ENCODE results near the gene SLC5A9. TPM values are rescaled to one million over a fixed set of nuclear protein-coding genes. Genes with fewer than 3 reads are reported as not detected.
"Not testable (repeated sequence)": the region's sequence is repeated elsewhere in the genome, so short reads cannot be mapped to it uniquely, and the experiment has no call there.

The SLC5A9 gene
- total RNA-seq, 2 donors from 2014 or later = 0.28 to 0.67 TPM

DNA sequence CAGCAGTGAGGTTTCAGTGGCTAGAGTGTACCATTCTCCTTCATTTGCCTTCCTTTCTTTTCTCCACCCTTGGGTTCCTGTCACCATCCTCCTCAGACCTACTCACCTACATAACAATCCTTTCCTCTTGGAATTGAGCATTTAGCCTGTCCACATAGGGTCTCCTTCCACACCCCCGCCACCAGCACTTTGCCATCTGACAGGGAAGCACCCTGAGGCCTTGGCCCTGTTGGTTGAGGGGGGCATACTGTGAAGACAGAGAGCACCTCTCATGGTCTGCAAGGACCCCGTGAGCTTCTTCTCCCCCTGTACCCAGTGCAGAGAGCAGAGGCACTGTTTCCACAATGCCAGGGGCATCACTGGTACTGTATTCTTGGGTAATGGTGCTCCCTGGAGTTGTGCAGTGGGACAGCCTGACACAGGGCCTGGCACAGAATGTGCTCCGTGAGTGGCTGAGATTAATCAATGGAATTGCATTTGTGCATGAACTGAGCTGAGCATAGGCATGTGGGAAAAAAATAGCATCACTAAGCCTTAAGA, 14.9 kb upstream of the SLC5A9 start:
- no peak for DNase-seq (ENCODE audit: low spot score)
- intact Hi-C loops (cut with DNase I) = loop anchor here (10.0 kb wide), 3 partner anchors 93 to 463 kb away; no protein-coding TSS in a partner anchor

DNA sequence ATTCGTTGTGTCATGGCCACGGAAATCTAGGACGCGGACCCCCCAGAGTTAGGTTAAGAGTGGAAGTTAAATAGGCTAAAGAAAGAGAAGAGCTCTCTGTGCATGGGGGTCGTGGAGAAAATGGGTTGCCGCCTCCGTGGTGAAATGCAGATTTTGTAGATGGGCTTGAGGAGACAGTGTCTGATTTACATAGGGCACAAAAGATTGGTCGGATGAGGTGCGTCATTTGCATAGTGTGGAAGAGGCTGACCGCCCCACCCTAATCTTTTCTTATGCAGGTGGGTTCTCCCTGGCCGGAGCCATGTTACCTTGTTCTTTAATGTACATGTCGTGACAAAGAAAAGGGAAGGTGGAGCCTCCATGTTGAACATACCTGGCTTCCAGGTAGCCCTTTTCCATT, 14.3 kb upstream of the SLC5A9 start:
- intact Hi-C loops (cut with DNase I) = loop anchor here (10.0 kb wide), 3 partner anchors 93 to 463 kb away; no protein-coding TSS in a partner anchor
- no peak for DNase-seq (ENCODE audit: low spot score)

DNA sequence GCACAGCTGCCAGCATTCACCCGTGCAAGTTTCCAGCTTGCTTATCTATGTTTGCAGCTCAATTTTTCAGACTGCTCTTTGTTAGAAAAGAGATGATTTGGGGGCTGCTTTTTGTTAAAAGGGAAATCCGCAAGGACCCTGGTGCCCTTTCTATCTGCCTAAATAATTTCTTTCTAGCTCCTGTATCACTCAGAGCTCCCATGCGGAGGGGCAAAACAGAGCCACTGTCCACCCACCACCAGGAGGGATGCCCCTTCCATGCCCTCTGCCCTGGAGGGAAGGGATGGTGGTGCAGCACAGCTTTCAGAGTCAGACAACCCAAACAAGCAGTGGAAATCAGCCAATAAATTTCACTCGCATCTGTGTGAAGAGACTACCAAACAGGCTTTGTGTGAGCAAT, 13.9 kb upstream of the SLC5A9 start:
- DNase-seq (ENCODE audit: low spot score) = no peak
- intact Hi-C loops (cut with DNase I) = loop anchor here (10.0 kb wide), 3 partner anchors 94 to 464 kb away; no protein-coding TSS in a partner anchor

GRCh38 chr1:48213462-48213861, 9.1 kb upstream of the SLC5A9 start:
- intact Hi-C loops (cut with DNase I); DNase-seq (ENCODE audit: low spot score): not testable (repeated sequence)

DNA sequence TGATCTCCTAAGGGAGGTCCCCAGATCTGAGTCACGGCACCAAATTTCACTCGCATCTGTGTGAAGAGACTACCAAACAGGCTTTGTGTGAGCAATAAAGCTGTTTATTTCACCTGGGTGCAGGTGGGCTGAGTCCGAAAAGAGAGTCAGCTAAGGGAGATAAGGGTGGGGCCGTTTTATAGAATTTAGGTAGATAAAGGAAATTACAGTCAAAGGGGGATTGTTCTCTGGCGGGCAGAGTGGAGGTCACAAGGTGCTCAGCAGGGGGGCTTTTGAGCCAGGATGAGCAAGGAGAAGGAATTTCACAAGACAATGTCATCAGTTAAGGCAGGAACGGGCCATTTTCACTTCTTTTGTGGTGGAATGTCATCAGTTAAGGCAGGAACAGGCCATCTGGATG, 8.2 kb upstream of the SLC5A9 start:
- intact Hi-C loops (cut with DNase I); DNase-seq (ENCODE audit: low spot score): not testable (repeated sequence)

GRCh38 chr1:48214820-48215219, 7.7 kb upstream of the SLC5A9 start:
- intact Hi-C loops (cut with DNase I) = no loop called here
- no peak for DNase-seq (ENCODE audit: low spot score)

DNA sequence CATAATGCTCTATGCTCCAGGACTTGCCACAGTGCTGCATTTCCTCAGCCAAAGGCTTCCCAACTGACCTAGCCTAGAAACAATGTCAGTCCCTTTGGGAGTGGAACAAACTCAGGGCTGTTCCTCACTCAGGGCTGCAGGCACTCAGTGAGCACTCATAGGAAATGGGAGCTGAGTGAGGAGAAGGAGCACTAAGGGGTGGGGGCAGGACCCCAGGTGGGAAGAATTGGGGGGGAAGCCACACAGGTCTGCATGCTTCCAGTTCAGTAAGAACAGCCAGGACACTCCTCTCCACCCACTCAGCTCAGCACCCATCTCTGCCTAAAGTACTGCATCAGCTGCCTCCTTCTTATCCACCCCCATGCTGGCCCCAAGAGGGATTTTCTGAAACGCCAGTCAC, 7.3 kb upstream of the SLC5A9 start:
- intact Hi-C loops (cut with DNase I) = no loop called here

GRCh38 chr1:48215889-48216288, 6.6 kb upstream of the SLC5A9 start:
- no peak for DNase-seq (ENCODE audit: low spot score)
- intact Hi-C loops (cut with DNase I) = no loop called here

More for the DNA sequence above, 7.3 kb upstream of the SLC5A9 start:
- no peak for DNase-seq (ENCODE audit: low spot score)

DNA sequence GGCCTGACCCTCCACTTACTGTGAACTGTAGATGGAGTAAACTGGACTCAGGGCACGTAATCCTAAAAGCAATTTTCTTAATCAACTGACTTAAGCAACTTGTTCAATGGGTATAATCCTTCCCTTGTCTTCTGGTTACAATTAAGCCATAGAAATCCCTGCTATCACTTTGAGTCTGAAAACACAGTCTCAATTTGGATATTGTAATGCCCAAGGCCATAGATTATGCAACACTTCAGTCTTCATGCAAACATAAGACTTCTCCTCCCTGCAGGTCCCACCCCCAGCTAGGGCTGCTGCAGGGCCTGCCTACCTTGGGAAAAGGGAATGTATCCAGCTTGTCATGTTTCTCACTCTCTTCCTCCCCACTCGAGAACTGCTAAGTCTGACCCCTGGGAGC, 6.2 kb upstream of the SLC5A9 start:
- intact Hi-C loops (cut with DNase I) = no loop called here
- no peak for DNase-seq (ENCODE audit: low spot score)

GRCh38 chr1:48216941-48217340, 5.6 kb upstream of the SLC5A9 start:
- intact Hi-C loops (cut with DNase I) = no loop called here
- DNase-seq (ENCODE audit: low spot score) = no peak

- intact Hi-C loops (cut with DNase I) = no loop called here
- DNase-seq (ENCODE audit: low spot score) = no peak
Observed at GRCh38 chr1:48217856-48218255, 4.7 kb upstream of the SLC5A9 start.

GRCh38 chr1:48219803-48220202, 2.7 kb upstream of the SLC5A9 start:
- DNase-seq (ENCODE audit: low spot score) = no peak
- intact Hi-C loops (cut with DNase I) = loop anchor here in 1 of 2 donors (1.0 kb wide), 1 partner anchor 18 kb away; no protein-coding TSS in a partner anchor

- intact Hi-C loops (cut with DNase I) = no loop called here
- no peak for DNase-seq (ENCODE audit: low spot score)
Observed at GRCh38 chr1:48221122-48221521, 1.4 kb upstream of the SLC5A9 start.

- intact Hi-C loops (cut with DNase I) = no loop called here
- DNase-seq (ENCODE audit: low spot score) = no peak
Observed at GRCh38 chr1:48221657-48222056, 859 bp upstream of the SLC5A9 start.

DNA sequence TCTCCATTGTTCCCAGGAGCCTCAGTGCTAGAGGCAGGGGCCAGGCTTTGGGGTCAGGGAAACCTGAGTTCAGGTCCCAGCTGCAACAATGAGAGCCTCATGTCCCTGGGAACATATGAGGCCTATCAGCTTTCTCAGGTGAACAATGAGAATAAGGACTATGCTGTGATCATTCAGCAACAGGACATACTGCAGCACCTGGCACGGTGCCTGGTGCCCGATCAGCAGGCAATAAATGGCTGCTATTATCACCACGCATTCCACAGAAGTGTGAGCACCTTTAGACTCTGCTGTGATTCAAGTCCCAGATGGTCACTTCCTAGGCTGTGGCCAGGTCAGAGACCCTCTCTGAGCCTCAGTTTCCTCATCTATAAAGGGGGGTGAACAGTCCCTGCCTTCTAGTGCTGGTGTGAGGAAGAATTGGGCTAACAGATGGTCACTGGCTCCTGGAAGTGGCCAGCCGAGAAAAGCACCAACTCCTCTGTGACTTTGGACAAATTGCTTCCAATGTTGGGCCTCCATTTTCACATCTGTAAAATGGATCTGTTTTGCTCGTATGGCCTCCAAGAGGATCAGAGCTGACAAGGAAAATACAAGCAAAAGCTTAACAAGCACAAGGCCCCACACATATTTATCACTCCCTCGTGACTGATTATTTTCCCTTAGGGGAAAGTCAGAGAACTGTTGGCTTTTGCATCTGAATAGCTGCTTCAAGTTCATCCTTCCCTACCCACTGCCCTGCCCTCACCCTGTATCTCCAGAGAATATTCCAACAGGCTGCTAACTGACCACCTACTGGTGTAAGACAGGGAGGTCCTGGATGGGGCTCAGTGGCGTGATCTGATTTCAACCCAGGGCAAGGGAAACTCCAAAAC, 1.1 kb downstream of the SLC5A9 start:
- DNase-seq (ENCODE audit: low spot score) = no peak
- intact Hi-C loops (cut with DNase I) = no loop called here

- no peak for DNase-seq (ENCODE audit: low spot score)
- intact Hi-C loops (cut with DNase I) = no loop called here
Observed at GRCh38 chr1:48224791-48225190, 2.3 kb downstream of the SLC5A9 start.

- intact Hi-C loops (cut with DNase I) = no loop called here
- DNase-seq (ENCODE audit: low spot score) = no peak
Observed at GRCh38 chr1:48225579-48225978, 3.1 kb downstream of the SLC5A9 start.

- no peak for DNase-seq (ENCODE audit: low spot score)
- intact Hi-C loops (cut with DNase I) = no loop called here
Observed at GRCh38 chr1:48227165-48228013, 4.9 kb downstream of the SLC5A9 start.

DNA sequence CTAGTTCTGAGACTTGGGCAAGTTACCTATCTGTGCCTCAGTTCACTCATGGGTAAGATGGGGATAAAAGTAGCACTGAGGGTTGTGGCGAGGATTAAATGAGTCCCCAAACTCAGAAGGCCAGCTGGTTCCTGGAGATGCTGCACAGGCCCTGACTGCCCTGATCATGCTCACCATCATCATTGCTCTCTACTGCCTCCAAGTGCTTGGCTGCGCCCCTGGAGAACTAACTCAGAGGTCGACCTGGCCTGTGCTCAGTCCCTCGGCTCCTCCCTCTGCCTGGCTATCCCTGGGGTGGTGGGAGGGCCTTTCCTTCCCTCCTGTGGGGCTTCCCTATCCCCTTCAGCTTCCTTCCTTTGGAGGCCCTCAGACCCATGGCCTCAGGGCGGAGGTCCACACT, 5.6 kb downstream of the SLC5A9 start:
- intact Hi-C loops (cut with DNase I) = no loop called here
- no peak for DNase-seq (ENCODE audit: low spot score)

GRCh38 chr1:48229317-48229716, 6.8 kb downstream of the SLC5A9 start:
- DNase-seq (ENCODE audit: low spot score) = no peak
- intact Hi-C loops (cut with DNase I) = no loop called here

Measured in posterior vena cava (tissue), 2 donors.